ENCODE data around the gene KCNC1.

Gene KCNC1

DNA sequence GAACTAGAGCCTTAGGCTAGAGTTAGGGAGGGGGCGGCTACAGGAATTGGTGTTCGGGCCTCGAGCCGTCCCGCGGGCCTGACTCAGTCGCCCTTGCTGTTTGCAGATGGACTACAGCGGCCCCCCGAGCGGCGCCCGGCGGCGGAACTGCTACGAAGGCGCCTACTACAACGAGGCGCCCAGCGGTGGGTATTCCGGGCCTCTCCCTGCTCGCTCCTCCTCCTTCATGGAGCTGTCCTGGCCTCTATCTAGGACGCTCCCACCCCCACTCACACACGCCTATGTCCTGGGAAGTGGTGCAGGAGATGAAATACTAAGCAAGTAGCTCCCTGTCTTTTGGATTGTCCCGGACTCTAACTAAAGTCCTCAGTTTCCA lies 13.8 kb upstream of the KCNC1 start:
- no peak for TF ChIP-seq CTCF (IDR thresholded peaks at IDR 0.05; ENCODE audit: low read depth, low read length, missing control alignments)
- no peak for DNase-seq (ENCODE audit: low read depth)
- no peak overlapping the region for H3K4me3 ChIP-seq (ENCODE audit: low read depth, low read length)

- DNase-seq (ENCODE audit: low read depth), result no peak
- TF ChIP-seq CTCF (IDR thresholded peaks at IDR 0.05; ENCODE audit: low read depth, low read length, missing control alignments), result no peak
- no peak overlapping the region for H3K4me3 ChIP-seq (ENCODE audit: low read depth, low read length)
Measured at GRCh38 chr11:17721242-17721999, 13.2 kb upstream of the KCNC1 start.

GRCh38 chr11:17722000-17722643 lies 12.5 kb upstream of the KCNC1 start:
- DNase-seq (ENCODE audit: low read depth), result no peak
- no peak for TF ChIP-seq CTCF (IDR thresholded peaks at IDR 0.05; ENCODE audit: low read depth, low read length, missing control alignments)
- H3K4me3 ChIP-seq (ENCODE audit: low read depth, low read length), result no peak overlapping the region

- DNase-seq (ENCODE audit: low read depth), result no peak
- H3K4me3 ChIP-seq (ENCODE audit: low read depth, low read length), result no peak overlapping the region
- no peak for TF ChIP-seq CTCF (IDR thresholded peaks at IDR 0.05; ENCODE audit: low read depth, low read length, missing control alignments)
Measured at GRCh38 chr11:17724020-17724908, 10.3 kb upstream of the KCNC1 start.

- no peak for DNase-seq (ENCODE audit: low read depth)
- H3K4me3 ChIP-seq (ENCODE audit: low read depth, low read length), result no peak overlapping the region
- TF ChIP-seq CTCF (IDR thresholded peaks at IDR 0.05; ENCODE audit: low read depth, low read length, missing control alignments), result no peak
Measured at GRCh38 chr11:17725174-17725573, 9.4 kb upstream of the KCNC1 start.

DNA sequence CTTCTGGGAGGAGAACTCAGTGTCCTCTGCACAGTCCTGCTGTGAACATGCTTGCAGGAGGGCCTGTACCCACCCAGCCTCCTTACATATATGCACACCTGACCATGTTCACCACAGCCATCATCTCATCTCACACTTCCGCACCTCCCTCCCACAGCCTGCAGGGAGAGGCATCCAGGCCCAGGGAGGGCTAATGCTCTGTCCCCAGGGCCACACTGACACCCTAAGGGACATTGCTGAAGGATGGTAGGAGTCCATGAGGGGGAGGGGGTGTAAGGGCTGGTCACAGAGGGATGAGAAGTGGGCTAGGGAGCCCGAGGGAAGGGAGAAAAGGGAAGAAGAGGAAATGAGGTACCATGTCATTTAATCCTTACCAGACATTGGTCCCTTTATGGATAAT lies 4.4 kb upstream of the KCNC1 start:
- no peak overlapping the region for H3K4me3 ChIP-seq (ENCODE audit: low read depth, low read length)
- TF ChIP-seq CTCF (IDR thresholded peaks at IDR 0.05; ENCODE audit: low read depth, low read length, missing control alignments), result no peak
- no peak for DNase-seq (ENCODE audit: low read depth)
